CD8-positive, alpha-beta memory T cell (primary cell): Measurements from ENCODE around the gene BEST1. TPM values are rescaled to one million over a fixed set of nuclear protein-coding genes. Genes with fewer than 3 reads are reported as not detected.

ENCODE experiments used
- CTCF ChIA-PET: fragments of 350-600 bp; sonication (Branson Sonifier 250); formaldehyde crosslinking; loops from one replicate; lab custom pipeline; 2021; ENCODE audit warnings: antibody characterized with exemption; lab: Charles Lee
- POLR2A ChIA-PET: fragments of 350-600 bp; sonication (Branson Sonifier 250); formaldehyde crosslinking; loops from one replicate; lab custom pipeline; 2021; ENCODE audit warnings: antibody characterized with exemption; lab: Charles Lee
- DNase-seq, 5 donors: peaks; one replicate each; pipeline versions ENCODE4 v3.0.0 to v3.0.0-alpha.2; 2020 to 2022; ENCODE audit warnings: mixed read lengths in 1 of 5
- H3K27ac ChIP-seq: one replicate; pipeline ENCODE4 v1.7.0; 2013; ENCODE audit warnings: low read depth, mild to moderate bottlenecking, low read length, moderate library complexity
- H3K27me3 ChIP-seq: 2 replicates; pipeline ENCODE4 v1.7.0; 2013; ENCODE audit warnings: low read length, mild to moderate bottlenecking; ENCODE audit not compliant: insufficient read depth, poor library complexity, severe bottlenecking
- H3K36me3 ChIP-seq: 2 replicates; pipeline ENCODE4 v1.7.0; 2013; ENCODE audit warnings: mild to moderate bottlenecking, low read length, moderate library complexity; ENCODE audit not compliant: insufficient read depth
- H3K4me1 ChIP-seq: 2 replicates; pipeline ENCODE4 v1.7.0; 2013; ENCODE audit warnings: mild to moderate bottlenecking, low read length, moderate library complexity; ENCODE audit not compliant: insufficient read depth
- H3K4me3 ChIP-seq: 2 replicates; pipeline ENCODE4 v1.7.0; 2013; ENCODE audit warnings: mild to moderate bottlenecking, low read length
- H3K9me3 ChIP-seq: 2 replicates; pipeline ENCODE4 v1.7.0; 2013; ENCODE audit warnings: mild to moderate bottlenecking, low read length
- H3K27ac Mint-ChIP-seq, 8 donors: one replicate each; pipeline ENCODE4 v1.8.0; 2020 to 2021; ENCODE audit warnings: mixed read lengths in 8 of 8, mild to moderate bottlenecking in 6 of 8, inconsistent platforms in 3 of 8, moderate library complexity in 3 of 8
- H3K27me3 Mint-ChIP-seq, 2 donors: one replicate each; pipeline ENCODE4 v1.8.0; 2020 to 2021; ENCODE audit warnings: mixed read lengths in 2 of 2, mild to moderate bottlenecking in 1 of 2, moderate library complexity in 1 of 2
- H3K36me3 Mint-ChIP-seq, 3 donors: one replicate each; pipeline ENCODE4 v1.8.0; 2020 to 2021; ENCODE audit warnings: mixed read lengths in 3 of 3, inconsistent platforms in 1 of 3, mild to moderate bottlenecking in 1 of 3
- H3K4me1 Mint-ChIP-seq, 3 donors: one replicate each; pipeline ENCODE4 v1.8.0; 2020 to 2021; ENCODE audit warnings: mixed read lengths in 3 of 3, inconsistent platforms in 1 of 3, mild to moderate bottlenecking in 1 of 3
- H3K4me3 Mint-ChIP-seq, 7 donors: one replicate each; pipeline ENCODE4 v1.8.0; 2020 to 2021; ENCODE audit warnings: mixed read lengths in 7 of 7, mild to moderate bottlenecking in 6 of 7, moderate library complexity in 4 of 7, inconsistent platforms in 2 of 7
- H3K9me3 Mint-ChIP-seq, 5 donors: one replicate each; pipeline ENCODE4 v1.8.0; 2020 to 2022; ENCODE audit warnings: mixed read lengths in 5 of 5, mild to moderate bottlenecking in 3 of 5, moderate library complexity in 2 of 5, inconsistent platforms in 1 of 5
- polyA plus RNA-seq: library from polyadenylated mRNA; unstranded; fragments of 300-500 nt; fragmentation: Illumina TruSeq; gene quantifications from one replicate; pipeline ENCODE4 v1.2.3, GENCODE V29; 2021
- total RNA-seq, 2 experiments: library from RNA; stranded (reverse); gene quantifications; one replicate each; pipeline ENCODE4 v1.2.3, GENCODE V29; 2021

Gene BEST1
- total and polyA plus RNA-seq, 3 experiments from 2014 or later, result 0.09 to 1.5 TPM; not detected in 1

- Histone ChIP-seq H3K4me3 (no peak overlapping the region), H3K27me3 (no peaks in the 10 kb centered on the region), H3K9me3 (no peaks in the 10 kb centered on the region), H3K27ac (no peak overlapping the region), H3K4me1 (peaks cover 28% of the 10 kb centered on the region), H3K36me3 (peaks cover 17% of the 10 kb centered on the region)
- DNase-seq, result no peak
- H3K4me3 Mint-ChIP-seq, result peak overlapping the region in 1 of 7 donors; percentile 40
- H3K36me3 Mint-ChIP-seq, result peaks cover 13 to 33% (median 14%) of the 10 kb centered on the region in 3 donors
- peaks cover 9 to 10% of the 10 kb centered on the region in 2 donors for H3K27me3 Mint-ChIP-seq
- ChIA-PET POLR2A (no interaction called here), CTCF (interaction anchor here (0.9 to 3.0 kb wide), 4 partner anchors 13 to 121 kb away, joined by 3 to 9 read pairs (median 4); no protein-coding TSS in a partner anchor)
- H3K4me1 Mint-ChIP-seq, result peaks cover 28 to 46% (median 38%) of the 10 kb centered on the region in 3 donors
- H3K9me3 Mint-ChIP-seq, result no peaks in the 10 kb centered on the region
- peak overlapping the region in 3 of 8 donors; percentile 38 to 60 (median 42) for H3K27ac Mint-ChIP-seq
Measured at GRCh38 chr11:61960532-61960931, 10.4 kb downstream of the BEST1 start.

- Mint-ChIP-seq H3K27ac (peak overlapping the region in 5 of 8 donors; percentile 47 to 100 (median 84)), H3K4me3 (peak overlapping the region in 2 of 7 donors; percentile 26 to 100), H3K4me1 (peaks cover 37 to 43% (median 39%) of the 10 kb centered on the region in 3 donors), H3K36me3 (peaks cover 16 to 43% (median 17%) of the 10 kb centered on the region in 3 donors), H3K9me3 (no peaks in the 10 kb centered on the region), H3K27me3 (peaks cover 0 to 11% of the 10 kb centered on the region in 2 donors)
- DNase-seq, result no peak
- CTCF ChIA-PET, result interaction anchor here (1.0 to 1.2 kb wide), 3 partner anchors 10 to 64 kb away, joined by 3 to 4 read pairs (median 3); no protein-coding TSS in a partner anchor
- Histone ChIP-seq H3K4me1 (peaks cover 31% of the 10 kb centered on the region), H3K27ac (no peak overlapping the region), H3K9me3 (no peaks in the 10 kb centered on the region), H3K27me3 (no peaks in the 10 kb centered on the region), H3K36me3 (peaks cover 18% of the 10 kb centered on the region), H3K4me3 (no peak overlapping the region)
- POLR2A ChIA-PET, result no interaction called here
Measured at GRCh38 chr11:61961570-61962212, 11.5 kb downstream of the BEST1 start.

GRCh38 chr11:61962213-61963015 is 12.3 kb downstream of the BEST1 start:
- Histone ChIP-seq H3K9me3 (no peaks in the 10 kb centered on the region), H3K27me3 (no peaks in the 10 kb centered on the region), H3K36me3 (peaks cover 18% of the 10 kb centered on the region), H3K4me1 (peaks cover 31% of the 10 kb centered on the region), H3K4me3 (no peak overlapping the region), H3K27ac (no peak overlapping the region)
- Mint-ChIP-seq H3K4me1 (peaks cover 37 to 43% (median 39%) of the 10 kb centered on the region in 3 donors), H3K36me3 (peaks cover 16 to 49% (median 17%) of the 10 kb centered on the region in 3 donors), H3K4me3 (peak overlapping the region in 3 of 7 donors; percentile 32 to 100 (median 41)), H3K27ac (peak overlapping the region; percentile 34 to 100 (median 88)), H3K9me3 (no peaks in the 10 kb centered on the region), H3K27me3 (peaks cover 0 to 11% of the 10 kb centered on the region in 2 donors)
- ChIA-PET CTCF (interaction anchor here (1.3 to 1.4 kb wide), 2 partner anchors 63 to 120 kb away, joined by 3 to 6 read pairs; no protein-coding TSS in a partner anchor), POLR2A (interaction anchor here (1.5 kb wide), 1 partner anchor 63 kb away, joined by 5 read pairs; no protein-coding TSS in a partner anchor)
- peak in 2 of 5 donors; percentile 7 to 16 for DNase-seq

- Histone ChIP-seq H3K27ac (no peak overlapping the region), H3K4me1 (peaks cover 31% of the 10 kb centered on the region), H3K36me3 (peaks cover 18% of the 10 kb centered on the region), H3K4me3 (no peak overlapping the region), H3K27me3 (no peaks in the 10 kb centered on the region), H3K9me3 (no peaks in the 10 kb centered on the region)
- peak in 2 of 5 donors; percentile 37 to 47 for DNase-seq
- H3K4me1 Mint-ChIP-seq, result peaks cover 37 to 45% (median 39%) of the 10 kb centered on the region in 3 donors
- CTCF ChIA-PET, result interaction anchor here (1.3 to 1.4 kb wide), 2 partner anchors 64 to 119 kb away, joined by 3 to 6 read pairs; no protein-coding TSS in a partner anchor
- H3K27me3 Mint-ChIP-seq, result peaks cover 0 to 11% of the 10 kb centered on the region in 2 donors
- H3K36me3 Mint-ChIP-seq, result peaks cover 16 to 52% (median 17%) of the 10 kb centered on the region in 3 donors
- POLR2A ChIA-PET, result interaction anchor here (1.5 kb wide), 1 partner anchor 62 kb away, joined by 5 read pairs; no protein-coding TSS in a partner anchor
- peak overlapping the region in 4 of 7 donors; percentile 29 to 100 (median 68) for H3K4me3 Mint-ChIP-seq
- H3K27ac Mint-ChIP-seq, result peak overlapping the region; percentile 34 to 100 (median 88)
- H3K9me3 Mint-ChIP-seq, result no peaks in the 10 kb centered on the region
Measured at GRCh38 chr11:61963016-61963281, 12.8 kb downstream of the BEST1 start.

- CTCF ChIA-PET, result interaction anchor here (1.3 to 1.4 kb wide), 2 partner anchors 64 to 119 kb away, joined by 3 to 6 read pairs; no protein-coding TSS in a partner anchor
- no peak overlapping the region for H3K4me3 ChIP-seq
Measured at GRCh38 chr11:61963282-61964057, 13.3 kb downstream of the BEST1 start.

GRCh38 chr11:61964058-61964665 is 14.0 kb downstream of the BEST1 start:
- Mint-ChIP-seq H3K27ac (peak overlapping the region in 6 of 8 donors; percentile 65 to 100 (median 91)), H3K27me3 (peaks cover 0 to 11% of the 10 kb centered on the region in 2 donors), H3K9me3 (no peaks in the 10 kb centered on the region), H3K36me3 (peaks cover 16 to 52% (median 17%) of the 10 kb centered on the region in 3 donors), H3K4me3 (peak overlapping the region; percentile 30 to 100 (median 95)), H3K4me1 (peaks cover 46 to 55% (median 49%) of the 10 kb centered on the region in 3 donors)
- ChIA-PET POLR2A (interaction anchor here (1.5 kb wide), 1 partner anchor 61 kb away, joined by 5 read pairs; no protein-coding TSS in a partner anchor), CTCF (interaction anchor here (1.4 kb wide), 1 partner anchor 118 kb away, joined by 6 read pairs; no protein-coding TSS in a partner anchor)
- Histone ChIP-seq H3K4me1 (peaks cover 38% of the 10 kb centered on the region), H3K27me3 (no peaks in the 10 kb centered on the region), H3K36me3 (peaks cover 18% of the 10 kb centered on the region), H3K4me3 (no peak overlapping the region), H3K9me3 (no peaks in the 10 kb centered on the region), H3K27ac (no peak overlapping the region)
- no peak for DNase-seq

More at GRCh38 chr11:61963282-61964057, 13.3 kb downstream of the BEST1 start:
- Mint-ChIP-seq H3K27me3 (peaks cover 0 to 11% of the 10 kb centered on the region in 2 donors), H3K4me1 (peaks cover 42 to 50% (median 43%) of the 10 kb centered on the region in 3 donors), H3K27ac (peak overlapping the region; percentile 34 to 100 (median 88)), H3K36me3 (peaks cover 16 to 52% (median 17%) of the 10 kb centered on the region in 3 donors), H3K9me3 (no peaks in the 10 kb centered on the region), H3K4me3 (peak overlapping the region; percentile 29 to 100 (median 59))
- POLR2A ChIA-PET, result interaction anchor here (1.5 kb wide), 1 partner anchor 62 kb away, joined by 5 read pairs; no protein-coding TSS in a partner anchor
- DNase-seq, result peak in 2 of 5 donors; percentile 32 to 51
- Histone ChIP-seq H3K9me3 (no peaks in the 10 kb centered on the region), H3K27ac (no peak overlapping the region), H3K4me1 (peaks cover 33% of the 10 kb centered on the region), H3K27me3 (no peaks in the 10 kb centered on the region), H3K36me3 (peaks cover 18% of the 10 kb centered on the region)
